22Rv1 (cell line): ENCODE data around the gene RNF220.

Experiments
- CTCF ChIP-seq: fragments of 450-650 bp; IDR thresholded peaks from 2 replicates; pipeline ENCODE4 v1.5.1; 2017; ENCODE audit warnings: mild to moderate bottlenecking
- ZFX ChIP-seq: fragments of 450-650 bp; IDR thresholded peaks from 2 replicates; pipeline ENCODE4 v1.6.1; 2017; ENCODE audit warnings: antibody characterized with exemption, borderline replicate concordance

DNA sequence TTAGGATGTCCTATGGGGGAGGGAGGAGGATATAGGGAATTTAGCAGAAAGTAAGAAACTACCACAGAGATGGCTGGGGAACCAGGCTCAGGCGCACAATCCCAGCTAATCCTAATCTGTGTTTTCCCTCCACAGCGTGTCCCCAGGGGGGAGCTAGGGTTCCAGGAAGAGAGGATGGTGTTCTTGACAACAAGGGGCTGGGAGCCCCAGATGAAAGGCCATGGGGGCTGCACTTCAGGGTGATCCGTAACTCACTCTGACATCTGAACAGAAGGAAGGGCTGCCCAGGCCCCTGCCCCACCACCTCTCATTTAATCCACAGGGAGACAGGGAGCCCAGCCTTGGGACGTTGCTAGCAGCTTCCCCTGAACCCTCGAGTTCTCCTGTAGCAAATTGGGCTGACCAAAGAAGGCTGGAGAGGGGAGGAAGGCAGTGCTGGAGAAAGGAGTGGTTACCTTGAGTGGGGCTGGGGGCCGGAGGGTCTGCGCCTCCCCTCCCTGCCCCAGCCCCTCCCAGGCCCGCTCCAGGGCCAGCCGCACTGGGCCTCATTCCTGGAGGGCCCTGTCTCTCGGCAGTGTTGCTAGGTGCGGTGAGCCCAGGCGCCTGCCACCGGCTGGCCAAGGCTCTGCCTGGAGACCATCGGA is 137.5 kb downstream of the RNF220 start:
- TF ChIP-seq CTCF (no peak), ZFX (no peak)
